Fibroblast of gingiva (primary cell): ENCODE measurements around the gene ABHD3.
A peak's percentile ranks its signal among the peaks of the same experiment; 100 is the strongest.
"Not testable (repeated sequence)": the region's sequence is repeated elsewhere in the genome, so short reads cannot be mapped to it uniquely, and the experiment has no call there.

ENCODE experiments used
- DNase-seq: peaks from one replicate; pipeline ENCODE4 v3.0.0-alpha.2; 2011; ENCODE audit warnings: low read depth

ABHD3 gene, protein sequence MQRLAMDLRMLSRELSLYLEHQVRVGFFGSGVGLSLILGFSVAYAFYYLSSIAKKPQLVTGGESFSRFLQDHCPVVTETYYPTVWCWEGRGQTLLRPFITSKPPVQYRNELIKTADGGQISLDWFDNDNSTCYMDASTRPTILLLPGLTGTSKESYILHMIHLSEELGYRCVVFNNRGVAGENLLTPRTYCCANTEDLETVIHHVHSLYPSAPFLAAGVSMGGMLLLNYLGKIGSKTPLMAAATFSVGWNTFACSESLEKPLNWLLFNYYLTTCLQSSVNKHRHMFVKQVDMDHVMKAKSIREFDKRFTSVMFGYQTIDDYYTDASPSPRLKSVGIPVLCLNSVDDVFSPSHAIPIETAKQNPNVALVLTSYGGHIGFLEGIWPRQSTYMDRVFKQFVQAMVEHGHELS

DNA sequence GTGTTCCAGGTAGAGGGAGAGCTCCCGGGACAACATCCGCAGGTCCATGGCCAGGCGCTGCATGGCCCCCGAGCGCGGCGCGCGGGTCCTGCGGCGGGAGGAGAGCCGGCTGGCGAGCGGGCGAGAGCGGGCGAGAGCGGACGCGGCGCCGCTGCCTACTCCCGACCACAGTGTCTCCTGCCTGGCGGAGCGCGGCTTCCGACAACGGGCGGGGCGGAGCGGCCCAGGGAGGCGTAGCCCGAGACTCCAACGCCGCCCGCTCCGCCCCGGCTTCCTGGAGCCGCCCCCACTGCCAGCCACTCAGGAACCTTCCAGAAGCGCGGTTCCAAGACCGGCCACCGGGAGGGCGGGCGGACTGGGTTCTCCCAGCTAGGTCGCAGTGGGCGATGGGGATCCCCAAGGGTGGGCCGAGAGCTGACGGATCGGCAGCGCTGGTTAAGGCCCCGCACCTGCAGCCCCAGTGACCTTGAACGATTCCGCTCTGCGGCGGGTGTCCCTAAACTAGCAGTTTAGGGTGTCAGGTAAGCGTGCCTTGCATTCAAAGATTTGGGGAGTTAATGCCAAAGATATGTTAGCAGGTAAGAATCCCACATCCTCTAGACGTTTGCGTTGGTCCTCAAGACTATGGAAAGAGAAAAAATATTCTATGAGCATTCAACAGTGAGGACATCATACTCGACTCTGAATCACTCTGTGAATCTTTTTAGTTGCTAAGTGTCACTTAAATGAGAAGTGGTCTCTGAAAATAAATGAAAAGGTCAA lies at the start of gene ABHD3:
TSS of gene ABHD3 (minus strand) at position 172 of the 762 bp plus-strand sequence. CDS start at position 63, 109 bp downstream.
- peak; percentile 91 for DNase-seq

DNA sequence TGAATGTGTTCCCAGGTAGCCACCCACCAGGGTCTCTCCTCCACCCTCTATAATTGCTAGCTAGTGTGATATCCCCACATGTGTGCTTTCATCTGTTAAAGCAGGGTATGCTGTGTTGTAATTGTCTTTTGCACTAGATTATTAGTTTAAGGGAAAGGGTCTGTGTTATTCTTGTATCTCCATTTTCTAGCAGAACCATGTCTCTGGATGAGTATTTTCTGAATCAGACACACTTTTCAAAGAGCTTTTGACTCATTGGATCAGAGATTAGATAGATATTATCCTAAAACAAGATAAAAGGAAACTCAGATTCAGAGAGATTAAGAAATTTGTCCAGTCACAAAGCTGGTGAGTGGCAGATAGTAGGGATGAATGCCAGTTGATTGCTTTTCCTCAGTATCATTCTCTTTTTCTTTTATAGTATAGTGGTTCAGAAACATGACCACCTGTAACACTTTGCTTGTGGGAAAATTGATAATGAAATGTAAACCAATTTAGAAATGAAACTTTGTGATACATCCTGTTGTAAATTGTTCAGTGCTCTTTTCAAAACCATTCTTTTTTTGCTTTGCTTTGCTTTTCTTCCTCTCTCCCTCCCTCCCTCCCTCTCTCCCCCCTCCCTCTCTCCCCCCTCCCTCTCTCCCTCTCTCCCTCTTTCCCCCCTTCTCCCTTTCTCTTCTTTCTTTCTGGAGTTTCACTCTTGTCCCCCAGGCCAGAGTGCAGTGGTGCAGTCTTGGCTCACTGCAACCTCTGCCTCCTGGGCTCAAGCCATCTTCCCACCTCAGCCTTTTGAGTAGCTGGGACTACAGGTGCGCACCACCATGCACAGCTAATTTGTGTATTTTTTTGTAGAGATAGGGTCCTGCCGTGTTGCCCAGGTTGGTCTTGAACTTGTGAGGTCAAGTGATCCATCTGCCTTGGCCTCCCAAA lies 43.5 kb upstream of the ABHD3 start:
- no peak for DNase-seq

DNA sequence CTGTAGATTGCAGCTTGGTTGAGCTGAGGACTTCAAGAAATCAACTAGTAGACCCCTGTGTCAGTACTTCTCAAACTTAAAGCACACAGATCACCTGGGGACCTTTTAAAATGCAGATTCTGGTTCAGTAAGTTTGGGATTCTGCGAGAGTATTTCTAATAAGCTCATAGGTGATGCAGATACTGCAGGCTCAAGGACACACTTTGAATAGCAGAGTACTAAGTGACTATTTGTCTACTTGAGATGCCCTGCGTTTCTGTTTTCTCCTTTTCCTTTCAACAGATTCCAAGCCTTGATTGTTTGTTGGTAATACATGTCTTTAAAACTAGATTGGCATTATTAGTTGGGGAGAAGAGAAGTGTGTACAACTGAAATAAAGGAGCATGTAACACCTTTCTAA lies 42.7 kb upstream of the ABHD3 start:
- no peak for DNase-seq

DNA sequence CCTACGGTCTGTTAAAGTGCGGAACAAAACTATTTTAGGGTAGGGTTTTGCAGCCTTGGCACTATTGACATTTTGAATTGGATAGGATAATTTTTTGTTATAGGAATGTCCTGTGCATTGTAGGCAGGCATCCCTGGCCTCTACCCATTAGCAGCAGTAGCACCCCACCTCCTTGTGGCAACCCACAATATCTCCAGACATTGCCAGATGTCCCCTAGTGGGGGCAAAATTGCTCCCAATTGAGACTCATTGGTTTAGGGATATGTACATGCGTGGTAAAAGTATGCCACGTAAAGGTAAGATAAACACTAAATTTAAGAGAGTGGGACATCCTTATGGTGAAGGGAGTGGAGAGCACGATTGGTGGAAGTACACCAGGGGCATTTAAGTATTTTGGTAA lies 40.7 kb upstream of the ABHD3 start:
- no peak for DNase-seq

DNA sequence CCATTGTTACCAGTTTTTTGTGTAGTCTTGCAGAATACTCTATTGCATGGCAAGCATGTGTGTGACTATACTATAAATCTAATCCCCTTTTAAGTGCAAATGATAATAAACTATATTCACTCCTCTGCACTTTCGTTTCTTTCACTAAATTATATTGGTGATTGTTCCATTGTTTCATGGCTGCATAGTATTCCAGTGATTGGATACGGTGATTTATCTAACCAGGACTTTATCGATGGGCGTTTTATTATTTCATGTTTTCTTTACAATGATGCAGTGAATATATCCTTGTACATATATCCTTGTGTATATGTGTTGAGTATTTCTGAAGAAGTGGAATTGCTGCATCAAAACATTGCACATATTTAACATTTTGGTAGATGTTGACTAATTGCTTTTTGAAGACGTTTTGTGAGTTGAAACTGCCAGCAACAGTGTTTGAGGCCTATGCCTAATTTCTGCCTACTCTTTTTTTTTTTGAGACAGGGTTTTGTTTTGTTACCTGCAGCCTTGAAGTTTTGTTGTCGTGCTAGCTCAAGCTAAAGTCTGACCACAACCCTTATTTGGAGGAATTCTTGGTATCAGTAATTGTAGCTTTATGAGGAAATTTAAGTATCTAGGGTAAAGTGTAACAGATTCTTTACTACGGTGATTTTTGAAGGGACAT lies 38.7 kb upstream of the ABHD3 start:
- no peak for DNase-seq

DNA sequence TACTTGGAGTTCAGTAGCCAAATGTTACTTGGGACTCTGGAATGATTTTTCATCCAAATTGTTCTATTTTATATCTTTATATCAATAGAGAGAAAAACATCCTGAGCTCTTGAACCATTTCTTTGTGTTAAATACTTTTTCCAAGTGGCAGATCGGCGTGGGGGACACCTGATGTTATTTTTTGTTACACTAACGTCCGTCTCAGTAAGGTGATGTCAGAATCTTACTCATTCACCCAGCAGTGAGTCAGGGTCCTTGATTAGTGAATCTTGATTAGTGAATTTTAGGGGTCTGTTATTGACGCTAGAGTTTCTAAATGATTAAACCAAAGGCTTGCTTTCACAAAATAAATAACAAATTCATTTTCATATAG lies 37.7 kb upstream of the ABHD3 start:
- no peak for DNase-seq

DNA sequence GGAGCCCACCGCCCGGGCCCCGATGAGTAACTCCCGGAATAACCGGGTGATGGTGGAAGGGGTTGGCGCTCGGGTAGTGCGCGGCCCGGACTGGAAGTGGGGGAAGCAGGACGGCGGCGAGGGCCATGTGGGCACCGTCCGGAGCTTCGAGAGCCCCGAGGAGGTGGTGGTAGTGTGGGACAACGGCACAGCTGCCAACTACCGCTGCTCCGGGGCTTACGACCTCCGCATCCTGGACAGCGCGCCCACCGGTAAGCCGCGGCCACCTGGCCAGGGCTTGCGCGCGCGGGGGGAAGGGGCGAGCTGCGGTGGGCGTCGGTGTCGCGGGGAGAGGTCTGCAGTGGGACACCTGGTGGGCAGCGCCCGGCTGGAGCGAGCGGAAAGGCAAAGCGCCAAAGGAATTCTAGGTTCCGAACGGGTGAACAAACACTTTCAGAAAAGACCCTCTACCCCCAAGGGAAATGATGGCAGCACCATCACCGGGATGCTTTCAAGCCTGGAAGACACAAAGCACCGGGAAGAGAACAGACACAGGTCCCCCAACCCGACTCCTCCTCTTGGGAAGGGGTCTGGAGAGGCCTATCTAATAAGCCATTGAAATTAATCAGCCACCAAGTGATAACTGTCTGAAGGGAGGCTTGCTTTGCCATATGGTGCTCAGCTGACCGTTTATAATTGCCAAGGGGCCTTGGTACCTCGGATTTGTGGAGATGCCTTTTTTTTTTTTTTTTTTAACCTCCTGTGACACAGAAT lies 37.2 kb upstream of the ABHD3 start:
- no peak for DNase-seq

DNA sequence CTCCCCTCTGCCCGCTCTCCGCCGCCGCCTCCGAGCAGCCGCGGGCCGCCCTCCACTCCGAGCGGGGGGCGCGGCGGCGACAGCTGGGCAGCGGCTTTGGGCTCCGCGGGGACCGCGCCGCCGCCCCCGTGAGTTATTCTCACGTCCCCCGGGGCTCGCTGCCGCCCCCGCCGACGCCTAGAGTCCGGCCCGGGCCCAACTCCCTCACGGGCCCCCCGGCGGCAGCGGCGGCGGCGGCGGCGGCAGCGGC lies 36.7 kb upstream of the ABHD3 start:
- no peak for DNase-seq

DNA sequence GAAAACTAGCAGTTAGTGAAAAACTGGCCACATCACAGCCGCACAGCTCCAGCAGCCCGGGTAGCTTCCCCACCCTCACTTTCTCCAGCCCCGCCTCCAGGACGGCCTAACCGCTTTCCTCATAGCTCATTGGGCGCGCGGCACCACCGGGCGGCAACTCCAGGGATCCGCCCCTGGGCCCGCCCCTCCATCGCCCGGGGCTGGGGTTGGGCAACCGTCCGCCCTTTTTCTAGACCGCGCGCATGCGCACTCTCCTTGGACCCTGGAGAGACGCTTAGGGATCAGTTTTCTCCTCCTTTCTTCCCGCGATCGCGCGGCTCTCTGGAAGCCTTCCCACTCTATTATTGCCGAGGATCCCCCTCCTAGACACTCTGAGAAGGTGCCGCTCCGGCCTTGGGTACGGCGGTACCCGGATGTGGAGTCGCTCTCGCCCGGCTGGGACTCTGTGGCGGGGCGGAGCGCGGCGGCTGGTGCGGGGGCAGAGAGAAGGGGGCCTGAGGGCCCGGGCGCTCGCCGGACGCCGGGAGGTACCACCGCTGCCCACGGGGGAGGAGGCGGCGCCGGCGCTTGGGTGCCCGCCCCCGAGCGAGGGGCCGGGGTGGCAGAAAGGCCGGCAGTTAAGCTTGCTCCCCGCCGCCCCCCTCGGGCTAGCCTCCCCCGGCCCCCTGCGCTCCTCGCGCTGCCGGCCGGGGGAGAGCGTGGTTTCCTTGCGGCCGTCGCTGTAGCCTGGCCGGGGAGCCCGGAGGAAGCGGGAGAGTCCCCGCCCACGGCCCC lies 36.2 kb upstream of the ABHD3 start, which contains the start of gene MIB1:
TSS of gene MIB1 (plus strand) at position 255 of the 774 bp plus-strand sequence. CDS start 792 bp downstream, outside the sequence.
- DNase-seq, result peak; percentile 96

DNA sequence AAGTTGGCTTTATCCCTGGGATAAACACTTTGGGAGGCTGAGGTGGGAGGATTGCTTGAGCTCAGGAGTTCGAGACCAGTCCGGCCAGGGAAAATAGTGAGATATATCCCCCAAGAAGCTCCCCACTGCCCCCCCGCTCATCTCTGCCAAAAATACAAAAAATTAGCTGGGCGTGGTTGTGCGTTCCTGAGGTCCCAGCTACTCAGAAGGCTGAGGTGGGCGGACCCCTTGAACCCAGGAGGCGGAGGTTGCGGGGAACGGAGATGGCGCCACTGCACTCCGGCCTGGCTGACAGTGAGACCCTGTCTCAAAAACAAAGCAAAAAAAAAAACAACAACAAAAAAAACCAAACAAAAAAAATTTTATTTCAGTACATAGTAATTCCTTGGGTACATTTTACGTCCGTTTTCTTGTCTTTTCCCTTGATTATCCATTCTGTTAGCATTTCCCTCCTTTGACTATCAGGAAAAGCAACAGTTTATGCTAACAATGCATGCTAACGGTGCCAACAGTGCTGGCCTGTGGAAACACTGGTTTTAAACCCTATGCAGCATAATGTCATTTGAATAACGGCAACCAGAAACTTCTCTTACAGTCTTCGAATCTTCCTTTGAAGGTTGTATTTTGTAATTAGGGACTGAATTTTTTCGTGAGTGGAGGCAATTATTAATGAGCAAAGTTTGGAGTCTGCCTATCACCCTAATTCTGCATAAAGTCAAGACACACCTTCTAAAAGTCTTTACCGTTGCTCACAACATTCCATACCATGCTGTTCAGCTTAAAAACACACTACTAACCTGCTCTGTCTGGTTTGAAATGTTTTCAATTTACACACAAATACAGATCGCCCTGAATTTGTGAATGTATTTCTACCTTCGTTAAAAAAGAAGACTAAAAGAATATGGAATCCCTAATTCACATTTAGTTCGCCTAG lies 35.3 kb upstream of the ABHD3 start:
- DNase-seq, result no peak

DNA sequence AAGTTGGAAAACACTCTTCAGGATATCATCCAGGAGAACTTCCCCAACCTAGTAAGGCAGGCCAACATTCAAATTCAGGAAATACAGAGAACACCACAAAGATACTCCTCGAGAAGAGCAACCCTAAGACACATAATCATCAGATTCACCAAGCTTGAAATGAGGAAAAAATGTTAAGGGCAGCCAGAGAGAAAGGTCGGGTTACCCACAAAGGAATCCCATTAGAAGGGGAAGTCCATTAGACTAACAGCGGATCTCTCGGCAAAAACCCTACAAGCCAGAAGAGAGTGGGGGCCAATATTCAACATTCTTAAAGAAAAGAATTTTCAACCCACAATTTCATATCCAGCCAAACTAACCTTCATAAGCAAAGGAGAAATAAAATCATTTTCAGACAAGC lies 32.4 kb upstream of the ABHD3 start:
- not testable (repeated sequence) for DNase-seq

DNA sequence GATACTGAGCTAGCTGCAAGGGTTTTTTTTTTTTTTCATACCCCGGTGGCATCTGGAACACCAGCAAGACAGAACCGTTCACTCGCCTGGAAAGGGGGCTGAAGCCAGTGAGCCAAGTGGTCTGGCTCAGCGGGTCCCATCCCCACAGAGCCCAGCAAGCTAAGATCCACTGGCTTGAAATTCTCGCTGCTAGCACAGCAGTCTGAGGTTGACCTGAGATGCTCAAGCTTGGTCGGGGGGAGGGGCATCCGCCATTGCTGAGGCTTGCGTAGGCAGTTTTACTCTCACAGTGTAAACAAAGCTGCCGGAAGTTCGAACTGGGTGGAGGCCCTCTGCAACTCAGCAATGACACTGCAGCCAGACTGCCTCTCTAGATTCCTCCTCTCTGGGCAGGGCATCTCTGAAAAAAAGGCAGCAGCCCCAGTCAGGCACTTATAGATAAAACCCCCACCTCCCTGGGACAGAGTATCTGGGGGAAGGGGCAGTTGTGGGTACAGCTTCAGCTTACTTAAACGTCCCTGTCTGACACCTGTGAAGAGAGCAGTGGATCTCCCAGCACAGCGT lies 31.0 kb upstream of the ABHD3 start:
- DNase-seq, result no peak

DNA sequence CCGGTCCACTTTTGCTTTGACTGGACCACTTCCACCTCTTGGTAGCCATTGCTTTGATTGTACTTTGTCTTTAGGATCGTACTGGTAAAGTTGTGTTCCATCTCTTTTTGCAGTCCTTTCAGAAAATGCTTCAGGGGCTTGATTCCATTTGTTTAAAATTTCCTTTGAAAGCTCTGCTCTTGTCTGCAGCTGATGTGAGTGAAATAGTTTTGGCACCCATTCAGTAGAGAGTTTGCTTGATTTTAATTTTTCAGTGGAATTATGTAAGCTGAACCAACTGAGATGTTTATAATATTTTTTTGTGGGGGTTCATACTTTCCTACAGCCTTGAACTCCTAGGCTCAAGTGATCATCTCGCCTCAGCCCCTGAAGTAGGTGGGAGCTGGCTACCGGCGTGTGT lies 28.4 kb upstream of the ABHD3 start:
- no peak for DNase-seq

DNA sequence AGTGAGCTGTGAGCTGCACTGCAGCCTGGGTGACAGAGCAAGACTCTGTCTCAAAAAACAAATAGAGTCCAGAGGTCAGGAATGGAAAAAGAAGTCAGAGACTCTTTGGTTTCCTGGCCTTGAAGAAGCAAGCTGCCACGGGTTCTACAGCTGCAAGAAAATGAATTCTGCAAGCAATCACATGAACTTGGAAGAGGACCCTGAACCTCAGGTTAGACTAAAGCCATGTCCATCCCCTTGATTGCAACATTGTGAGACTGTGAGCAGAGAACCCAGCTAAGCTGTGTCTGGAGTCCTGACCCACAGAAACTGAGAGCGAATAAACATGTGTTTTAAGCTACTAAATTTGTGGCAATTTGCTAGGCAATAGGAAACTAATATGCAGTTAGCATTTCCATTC lies 23.1 kb upstream of the ABHD3 start:
- DNase-seq, result no peak

DNA sequence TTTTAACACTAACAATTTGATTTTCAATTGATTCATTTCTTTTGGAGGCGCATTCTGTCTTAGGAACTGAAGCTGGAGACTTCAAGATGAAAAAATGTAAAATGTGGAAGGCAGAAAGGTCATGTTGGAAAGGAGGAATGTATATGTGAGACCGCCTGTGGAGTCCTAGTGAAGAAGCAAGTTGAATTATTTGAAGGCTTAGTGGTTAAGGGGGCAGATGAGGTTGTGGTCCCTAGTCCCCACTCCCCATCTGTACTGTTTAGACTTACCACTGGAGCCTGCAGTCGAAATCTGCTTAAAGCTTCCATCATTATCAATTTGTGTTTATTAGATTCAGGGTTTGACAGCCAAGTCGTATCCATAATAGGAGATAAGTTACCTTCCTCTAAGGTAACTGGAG lies 20.6 kb upstream of the ABHD3 start:
- no peak for DNase-seq

DNA sequence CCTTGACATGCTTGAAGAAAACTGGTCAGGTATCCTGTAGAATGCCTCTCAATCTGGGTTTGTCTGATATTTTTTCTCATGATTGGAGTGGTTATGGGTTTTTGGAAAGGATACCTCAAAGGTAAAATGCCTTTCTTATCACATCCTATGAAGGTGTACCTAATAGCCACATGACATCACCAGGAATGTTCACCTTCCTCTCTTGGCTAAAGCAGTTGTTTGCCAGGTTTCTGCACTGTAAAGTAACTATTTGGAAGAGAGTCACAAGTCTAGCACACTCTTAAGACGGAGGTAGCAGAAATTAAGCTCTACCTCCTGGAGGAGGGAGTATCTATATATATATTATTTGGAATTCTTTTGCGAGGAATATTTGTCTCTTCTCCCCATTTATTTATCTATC lies 18.1 kb upstream of the ABHD3 start:
- no peak for DNase-seq

DNA sequence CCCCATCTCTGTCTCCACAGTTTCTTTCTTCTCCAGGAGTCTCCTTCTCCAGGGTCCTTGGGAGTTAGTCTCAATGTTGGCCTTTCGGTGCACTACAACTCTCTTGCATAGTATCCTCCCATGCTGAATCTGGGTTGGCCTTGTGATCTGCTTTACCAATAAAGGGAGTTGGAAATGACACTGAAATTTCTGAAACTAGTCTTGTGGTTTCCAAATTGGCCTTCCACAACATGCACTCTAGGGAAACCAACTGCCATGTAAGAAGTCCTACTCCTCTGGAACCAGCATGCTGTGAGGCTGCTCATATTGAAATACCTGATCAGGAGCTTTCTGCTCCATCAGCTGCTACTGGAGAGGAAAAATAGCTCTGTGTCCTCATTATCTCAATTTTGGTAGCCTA lies 9.9 kb upstream of the ABHD3 start:
- no peak for DNase-seq

DNA sequence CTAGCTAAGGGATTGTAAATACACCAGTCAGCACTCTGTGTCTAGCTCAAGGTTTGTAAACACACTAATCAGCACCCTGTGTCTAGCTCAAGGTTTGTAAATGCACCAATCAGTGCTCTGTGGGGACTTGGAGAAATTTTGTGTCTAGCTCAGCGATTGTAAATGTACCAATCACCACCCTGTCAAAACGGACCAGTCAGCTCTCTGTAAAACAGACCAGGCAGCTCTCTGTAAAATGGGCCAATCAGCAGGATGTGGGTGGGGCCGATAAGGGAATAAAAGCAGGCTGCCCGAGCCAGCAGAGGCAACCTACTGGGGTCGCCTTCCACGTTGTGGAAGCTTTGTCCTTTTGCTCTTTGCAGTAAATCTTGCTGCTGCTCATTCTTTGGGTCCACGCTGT lies 2.6 kb upstream of the ABHD3 start:
- DNase-seq, result not testable (repeated sequence)

DNA sequence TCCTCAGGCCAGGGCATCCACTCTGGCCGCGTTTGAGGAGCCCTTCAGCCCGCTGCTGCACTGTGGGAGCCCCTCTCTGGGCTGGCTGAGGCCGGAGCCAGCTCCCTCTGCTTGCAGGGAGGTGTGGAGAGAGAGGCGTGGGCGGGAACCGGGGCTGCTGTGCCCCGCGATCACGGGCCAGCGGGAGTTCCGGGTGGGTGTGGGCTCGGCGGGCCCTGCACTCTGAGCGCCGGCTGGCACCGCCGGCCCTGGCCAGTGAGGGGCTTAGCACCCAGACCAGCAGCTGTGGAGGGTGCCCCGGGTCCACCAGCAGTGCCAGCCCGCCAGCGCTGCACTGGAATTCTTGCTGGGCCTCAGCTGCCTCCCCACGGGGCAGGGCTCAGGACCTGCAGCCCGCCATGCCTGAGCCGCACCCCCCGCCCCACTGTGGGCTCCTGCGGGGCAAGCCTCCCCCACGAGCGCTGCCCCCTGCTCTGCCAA lies 1.9 kb upstream of the ABHD3 start:
- no peak for DNase-seq
